NB4 (cell line): ENCODE results near the gene CUTC.

Experiments used
- POLR2A ChIP-seq: IDR thresholded peaks from 2 replicates; pipeline ENCODE4 v1.6.1; 2011; ENCODE audit warnings: mild to moderate bottlenecking; ENCODE audit not compliant: insufficient read length; ENCODE audit errors: extremely low read depth
- TF ChIP-seq, protein P1 (sequence below): IDR thresholded peaks from one replicate; pipeline ENCODE4 v1.5.1; 2012; ENCODE audit warnings: low read depth, low read length

DNA sequence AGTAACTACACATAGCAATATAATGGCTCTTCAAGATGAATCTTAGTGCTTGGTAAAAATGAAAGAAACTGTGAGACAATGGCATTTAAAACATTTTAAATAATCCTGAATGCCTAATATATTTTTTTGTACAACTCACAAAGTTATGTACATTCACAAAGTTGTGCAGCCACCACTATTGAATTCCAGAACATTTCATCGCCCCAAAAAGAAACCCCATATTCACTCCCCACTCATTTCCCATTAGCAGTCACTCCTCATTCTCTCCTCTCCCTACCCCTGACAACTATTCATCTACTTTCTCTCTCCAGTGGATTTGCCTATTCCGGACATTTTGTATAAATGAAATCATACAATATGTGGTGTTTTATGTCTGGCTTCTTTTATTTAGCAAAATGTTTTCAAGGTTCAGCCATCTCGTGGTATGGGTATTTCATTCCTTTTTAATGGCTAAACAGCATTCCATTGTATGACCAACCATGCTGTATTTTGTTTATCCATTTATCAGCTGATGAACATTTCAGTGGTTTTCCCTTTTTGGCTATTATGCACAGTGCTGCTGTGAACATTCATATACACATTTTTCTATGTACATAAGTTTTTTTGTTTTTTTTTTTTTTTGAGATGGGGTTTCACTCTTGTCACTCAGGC is 38.0 kb upstream of the CUTC start:
- no peak for TF ChIP-seq POLR2A
- TF ChIP-seq, protein P1, sequence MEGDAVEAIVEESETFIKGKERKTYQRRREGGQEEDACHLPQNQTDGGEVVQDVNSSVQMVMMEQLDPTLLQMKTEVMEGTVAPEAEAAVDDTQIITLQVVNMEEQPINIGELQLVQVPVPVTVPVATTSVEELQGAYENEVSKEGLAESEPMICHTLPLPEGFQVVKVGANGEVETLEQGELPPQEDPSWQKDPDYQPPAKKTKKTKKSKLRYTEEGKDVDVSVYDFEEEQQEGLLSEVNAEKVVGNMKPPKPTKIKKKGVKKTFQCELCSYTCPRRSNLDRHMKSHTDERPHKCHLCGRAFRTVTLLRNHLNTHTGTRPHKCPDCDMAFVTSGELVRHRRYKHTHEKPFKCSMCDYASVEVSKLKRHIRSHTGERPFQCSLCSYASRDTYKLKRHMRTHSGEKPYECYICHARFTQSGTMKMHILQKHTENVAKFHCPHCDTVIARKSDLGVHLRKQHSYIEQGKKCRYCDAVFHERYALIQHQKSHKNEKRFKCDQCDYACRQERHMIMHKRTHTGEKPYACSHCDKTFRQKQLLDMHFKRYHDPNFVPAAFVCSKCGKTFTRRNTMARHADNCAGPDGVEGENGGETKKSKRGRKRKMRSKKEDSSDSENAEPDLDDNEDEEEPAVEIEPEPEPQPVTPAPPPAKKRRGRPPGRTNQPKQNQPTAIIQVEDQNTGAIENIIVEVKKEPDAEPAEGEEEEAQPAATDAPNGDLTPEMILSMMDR, result no peak
